K562 (cell line): ENCODE results near the gene SPATA24. TPM values are rescaled to one million over a fixed set of nuclear protein-coding genes. Genes with fewer than 3 reads are reported as not detected.

Experiments
- ASH1L ChIP-seq: fragments of 450-650 bp; IDR thresholded peaks from 2 replicates; pipeline ENCODE4 v1.6.1; 2018; ENCODE audit warnings: borderline replicate concordance, mild to moderate bottlenecking, low read depth; ENCODE audit not compliant: partially characterized antibody
- CEBPB ChIP-seq: fragments of 450-650 bp; IDR thresholded peaks from 2 replicates; pipeline ENCODE4 v1.6.1; 2016; ENCODE audit warnings: missing genetic modification characterization, missing compliant biosample characterization
- FOS ChIP-seq: IDR thresholded peaks from 3 replicates; pipeline ENCODE4 v1.6.1; 2011; ENCODE audit not compliant: insufficient read length; ENCODE audit errors: extremely low read depth
- FOXA3 ChIP-seq, 2 experiments: fragments of 450-650 bp in 1 of 2; sonication (generic) in 1 of 2; formaldehyde crosslinking; IDR thresholded peaks in 1 of 2; conservative IDR thresholded peaks in 1 of 2; 2 replicates each; pipeline versions ENCODE4 v1.4.0 to v1.8.0; 2020 to 2022; ENCODE audit warnings: mild to moderate bottlenecking in 2 of 2, missing genetic modification reagents in 1 of 2
- HDAC2 ChIP-seq: fragments of 450-650 bp; IDR thresholded peaks from 2 replicates; pipeline ENCODE4 v1.6.1; 2016; ENCODE audit warnings: mild to moderate bottlenecking
- KDM5B ChIP-seq: fragments of 200-600 bp; sonication (generic); IDR thresholded peaks from 2 replicates; pipeline ENCODE4 v1.6.1; 2012; ENCODE audit warnings: low read depth, mild to moderate bottlenecking, moderate library complexity, low read length, control low read depth, inconsistent platforms; ENCODE audit not compliant: insufficient replicate concordance
- LEF1 ChIP-seq: fragments of 450-650 bp; IDR thresholded peaks from 2 replicates; pipeline ENCODE4 v1.6.1; 2016; ENCODE audit warnings: mild to moderate bottlenecking
- MAZ ChIP-seq, 2 experiments: fragments of 450-650 bp in 1 of 2; sonication (generic) in 1 of 2; formaldehyde crosslinking; IDR thresholded peaks in 1 of 2; conservative IDR thresholded peaks in 1 of 2; 2 replicates each; pipeline versions ENCODE4 v1.4.0 to v1.5.0; 2020; ENCODE audit warnings: mild to moderate bottlenecking in 1 of 2, missing genetic modification reagents in 1 of 2
- MCM7 ChIP-seq, 2 experiments: fragments of 450-650 bp; IDR thresholded peaks; 2 replicates each; pipeline ENCODE4 v1.6.1; 2016 to 2018
- NR4A1 ChIP-seq, 2 experiments: fragments of 250-450 bp in 1 of 2; fragments of 450-650 bp in 1 of 2; sonication (Bioruptor Pico) in 1 of 2; IDR thresholded peaks; 2 replicates each; pipeline versions ENCODE4 v1.4.0 to v1.6.1; 2016 to 2020; ENCODE audit warnings: mild to moderate bottlenecking in 2 of 2, missing compliant biosample characterization in 1 of 2, missing genetic modification characterization in 1 of 2, moderate library complexity in 1 of 2
- PHB ChIP-seq: fragments of 250-450 bp; sonication (Bioruptor Pico); IDR thresholded peaks from 2 replicates; pipeline ENCODE4 v1.5.0; 2021
- SAFB ChIP-seq: fragments of 200-400 bp; formaldehyde crosslinking; IDR thresholded peaks from 2 replicates; pipeline ENCODE4 v1.6.1; 2017; ENCODE audit warnings: low read depth, low read length, borderline replicate concordance
- STAT6 ChIP-seq: sonication (generic); formaldehyde crosslinking; IDR thresholded peaks from 2 replicates; pipeline ENCODE4 v1.8.1; 2023; ENCODE audit warnings: mild to moderate bottlenecking, missing genetic modification reagents
- TRIM24 ChIP-seq, 2 experiments: fragments of 450-650 bp; IDR thresholded peaks; 2 replicates each; pipeline ENCODE4 v1.6.1; 2016
- ZFP1 ChIP-seq: fragments of 450-650 bp; formaldehyde crosslinking; IDR thresholded peaks from 2 replicates; pipeline ENCODE4 v1.4.0; 2020; ENCODE audit warnings: mild to moderate bottlenecking, mixed read lengths
- ZFP36 ChIP-seq: fragments of 150-350 bp; IDR thresholded peaks from 2 replicates; pipeline ENCODE4 v1.6.1; 2018; ENCODE audit warnings: low read length, low read depth; ENCODE audit not compliant: partially characterized antibody
- ZNF354B ChIP-seq: fragments of 250-450 bp; sonication (Bioruptor Pico); IDR thresholded peaks from 2 replicates; pipeline ENCODE4 v1.4.0; 2020
- ZNF644 ChIP-seq: fragments of 200-800 bp; sonication (Bioruptor generic); IDR thresholded peaks from 2 replicates; pipeline ENCODE4 v1.6.1; 2016; ENCODE audit warnings: low read depth, missing genetic modification characterization, missing compliant biosample characterization
- polyA plus RNA-seq, 8 experiments: library from polyadenylated mRNA; depleted of rRNA in 4 of 8; stranded (reverse) in 5 of 8; unstranded in 3 of 8; fragments of >200 nt; fragmentation: Nextera tagmentation in 2 of 8; fragmentation: Illumina TruSeq in 1 of 8; extraction: Ambion mirVana in 2 of 8; extraction: Trizol in 1 of 8; gene quantifications; 2 replicates each; pipeline versions ENCODE4 v1.2.1 to v1.2.3, GENCODE V29; 2011 to 2014; ENCODE audit warnings: inconsistent platforms in 1 of 8, missing spikeins in 1 of 8
- total RNA-seq, 7 experiments: library from RNA; depleted of rRNA in 6 of 7; stranded (reverse); fragments of >200 nt in 6 of 7; fragmentation: Illumina TruSeq in 2 of 7; extraction: Trizol in 2 of 7; gene quantifications; 2 replicates each; pipeline versions ENCODE4 v1.2.1 to v1.2.3, GENCODE V29; 2011 to 2021; ENCODE audit warnings: low replicate concordance in 1 of 7
- TF ChIP-seq, protein P1 (sequence below): fragments of 250-450 bp; sonication (Bioruptor Pico); IDR thresholded peaks from 2 replicates; pipeline ENCODE4 v1.4.0; 2020; ENCODE audit warnings: mild to moderate bottlenecking, moderate library complexity
- TF ChIP-seq, protein P2 (sequence below): fragments of 450-650 bp; conservative IDR thresholded peaks from 2 replicates; pipeline ENCODE4 v1.6.1; 2016; ENCODE audit warnings: missing genetic modification characterization, low read depth, mild to moderate bottlenecking, control low read depth, missing compliant biosample characterization

Gene SPATA24
- total and polyA plus RNA-seq, 9 of the 15 experiments (the other 6 are each of a cell fraction or from before 2014, with no cell fraction given) = 4.1 to 12.6 (median 8.0) TPM

DNA sequence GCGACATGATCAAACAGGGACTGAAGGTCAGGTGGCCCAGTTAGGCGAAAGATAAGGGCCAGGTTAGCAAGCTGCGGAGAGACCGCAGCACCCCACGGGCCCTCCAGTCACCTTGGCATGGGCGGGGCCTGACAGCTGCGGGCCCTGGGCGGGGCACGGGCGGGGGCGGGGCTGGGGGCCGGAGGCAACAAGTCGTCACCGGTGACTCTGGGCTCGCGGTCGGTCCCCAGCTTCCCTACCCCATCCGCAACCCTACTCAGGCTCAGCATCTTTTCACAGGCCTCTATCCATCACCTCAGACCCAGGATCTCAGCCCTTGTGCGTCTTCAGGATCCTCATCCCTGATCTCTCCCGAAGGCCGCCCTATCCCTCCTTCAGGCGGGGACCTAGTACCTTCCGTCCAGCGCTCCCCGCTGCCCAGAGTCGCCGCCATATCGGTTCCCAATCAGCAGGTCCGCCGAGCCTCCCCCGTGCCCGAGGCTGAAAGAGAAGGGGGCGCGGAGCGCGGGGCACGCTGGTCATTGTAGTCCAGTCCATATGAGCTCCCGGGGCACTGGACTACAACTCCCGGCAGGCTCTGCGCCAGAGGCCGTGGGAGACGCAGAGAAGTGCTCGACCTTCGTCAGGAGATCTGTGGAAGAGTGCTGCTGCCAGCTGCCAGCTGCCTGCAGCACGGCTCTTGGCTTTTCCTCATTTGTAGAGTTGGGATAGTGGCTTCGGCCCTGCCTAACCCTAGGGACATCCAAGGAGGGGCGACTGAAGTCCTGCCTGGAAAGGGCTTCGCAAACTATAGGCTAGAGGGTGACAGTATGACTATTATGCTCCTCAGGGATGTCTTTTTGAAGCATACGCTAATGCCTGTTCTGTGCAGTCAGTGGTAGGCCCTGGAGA, 35.4 kb upstream of the SPATA24 start, which contains the start of gene DNAJC18 (continued):
- TF ChIP-seq, protein P1, sequence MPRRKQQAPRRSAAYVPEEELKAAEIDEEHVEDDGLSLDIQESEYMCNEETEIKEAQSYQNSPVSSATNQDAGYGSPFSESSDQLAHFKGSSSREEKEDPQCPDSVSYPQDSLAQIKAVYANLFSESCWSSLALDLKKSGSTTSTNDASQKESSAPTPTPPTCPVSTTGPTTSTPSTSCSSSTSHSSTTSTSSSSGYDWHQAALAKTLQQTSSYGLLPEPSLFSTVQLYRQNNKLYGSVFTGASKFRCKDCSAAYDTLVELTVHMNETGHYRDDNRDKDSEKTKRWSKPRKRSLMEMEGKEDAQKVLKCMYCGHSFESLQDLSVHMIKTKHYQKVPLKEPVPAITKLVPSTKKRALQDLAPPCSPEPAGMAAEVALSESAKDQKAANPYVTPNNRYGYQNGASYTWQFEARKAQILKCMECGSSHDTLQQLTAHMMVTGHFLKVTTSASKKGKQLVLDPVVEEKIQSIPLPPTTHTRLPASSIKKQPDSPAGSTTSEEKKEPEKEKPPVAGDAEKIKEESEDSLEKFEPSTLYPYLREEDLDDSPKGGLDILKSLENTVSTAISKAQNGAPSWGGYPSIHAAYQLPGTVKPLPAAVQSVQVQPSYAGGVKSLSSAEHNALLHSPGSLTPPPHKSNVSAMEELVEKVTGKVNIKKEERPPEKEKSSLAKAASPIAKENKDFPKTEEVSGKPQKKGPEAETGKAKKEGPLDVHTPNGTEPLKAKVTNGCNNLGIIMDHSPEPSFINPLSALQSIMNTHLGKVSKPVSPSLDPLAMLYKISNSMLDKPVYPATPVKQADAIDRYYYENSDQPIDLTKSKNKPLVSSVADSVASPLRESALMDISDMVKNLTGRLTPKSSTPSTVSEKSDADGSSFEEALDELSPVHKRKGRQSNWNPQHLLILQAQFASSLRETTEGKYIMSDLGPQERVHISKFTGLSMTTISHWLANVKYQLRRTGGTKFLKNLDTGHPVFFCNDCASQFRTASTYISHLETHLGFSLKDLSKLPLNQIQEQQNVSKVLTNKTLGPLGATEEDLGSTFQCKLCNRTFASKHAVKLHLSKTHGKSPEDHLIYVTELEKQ = no peak
- TF ChIP-seq LEF1 = no peak
- no peak for TF ChIP-seq NR4A1 (CRISPR knock-in tag; IDR thresholded peaks at IDR 0.05)
- TF ChIP-seq NR4A1 (tag; IDR thresholded peaks at IDR 0.05) = 0 out of 2 replicates have a peak, but pooled peaks have one; percentile 43
- peak; percentile 83 to 89 for TF ChIP-seq MAZ (CRISPR knock-in tag; conservative IDR thresholded peaks at IDR 0.05 in 1 of 2, IDR thresholded peaks at IDR 0.05 in 1 of 2)
- no peak for TF ChIP-seq ZNF644 (tag)
- TF ChIP-seq ZFP1 (CRISPR knock-in tag) = no peak
- no peak for TF ChIP-seq ZNF354B (CRISPR knock-in tag)
- TF ChIP-seq, protein P2, sequence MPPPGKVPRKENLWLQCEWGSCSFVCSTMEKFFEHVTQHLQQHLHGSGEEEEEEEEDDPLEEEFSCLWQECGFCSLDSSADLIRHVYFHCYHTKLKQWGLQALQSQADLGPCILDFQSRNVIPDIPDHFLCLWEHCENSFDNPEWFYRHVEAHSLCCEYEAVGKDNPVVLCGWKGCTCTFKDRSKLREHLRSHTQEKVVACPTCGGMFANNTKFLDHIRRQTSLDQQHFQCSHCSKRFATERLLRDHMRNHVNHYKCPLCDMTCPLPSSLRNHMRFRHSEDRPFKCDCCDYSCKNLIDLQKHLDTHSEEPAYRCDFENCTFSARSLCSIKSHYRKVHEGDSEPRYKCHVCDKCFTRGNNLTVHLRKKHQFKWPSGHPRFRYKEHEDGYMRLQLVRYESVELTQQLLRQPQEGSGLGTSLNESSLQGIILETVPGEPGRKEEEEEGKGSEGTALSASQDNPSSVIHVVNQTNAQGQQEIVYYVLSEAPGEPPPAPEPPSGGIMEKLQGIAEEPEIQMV (tag) = 0 out of 2 replicates have a peak, but pooled peaks have one; percentile 30
- no peak for TF ChIP-seq FOXA3 (CRISPR knock-in tag; conservative IDR thresholded peaks at IDR 0.05 in 1 of 2, IDR thresholded peaks at IDR 0.05 in 1 of 2)
- no peak for TF ChIP-seq PHB (CRISPR knock-in tag)
- TF ChIP-seq SAFB = no peak
- no peak for TF ChIP-seq ASH1L
- TF ChIP-seq TRIM24 (IDR thresholded peaks at IDR 0.05) = no peak
- no peak for TF ChIP-seq STAT6 (CRISPR knock-in tag)
- no peak for TF ChIP-seq ZFP36
- peak; percentile 94 for TF ChIP-seq HDAC2
- no peak for TF ChIP-seq MCM7 (IDR thresholded peaks at IDR 0.05)
- no peak for TF ChIP-seq CEBPB
- peak; percentile 46 for TF ChIP-seq KDM5B
- TF ChIP-seq FOS = no peak
